ENCODE measurements around the gene TEX22.

DNA sequence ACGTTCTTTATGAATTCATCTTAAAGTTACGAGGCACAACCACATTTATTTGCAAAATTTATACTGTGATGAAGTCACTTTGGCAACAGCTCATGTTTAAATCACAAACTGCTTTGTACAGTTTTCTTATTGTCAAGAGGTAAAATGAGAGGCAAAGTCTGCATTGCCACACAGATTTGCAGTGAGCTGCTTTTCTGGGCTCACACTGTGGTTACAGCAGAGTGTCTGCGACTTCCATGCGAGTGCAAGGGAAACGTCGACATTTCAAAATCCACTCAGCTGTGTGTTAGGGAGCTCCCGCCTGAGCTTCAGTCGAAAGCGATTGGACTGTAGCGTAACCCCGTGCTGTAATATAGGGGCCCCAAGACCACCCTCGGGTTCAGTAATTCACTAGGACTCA is 34.3 kb downstream of the TEX22 start:
- TF ChIP-seq, protein P1, sequence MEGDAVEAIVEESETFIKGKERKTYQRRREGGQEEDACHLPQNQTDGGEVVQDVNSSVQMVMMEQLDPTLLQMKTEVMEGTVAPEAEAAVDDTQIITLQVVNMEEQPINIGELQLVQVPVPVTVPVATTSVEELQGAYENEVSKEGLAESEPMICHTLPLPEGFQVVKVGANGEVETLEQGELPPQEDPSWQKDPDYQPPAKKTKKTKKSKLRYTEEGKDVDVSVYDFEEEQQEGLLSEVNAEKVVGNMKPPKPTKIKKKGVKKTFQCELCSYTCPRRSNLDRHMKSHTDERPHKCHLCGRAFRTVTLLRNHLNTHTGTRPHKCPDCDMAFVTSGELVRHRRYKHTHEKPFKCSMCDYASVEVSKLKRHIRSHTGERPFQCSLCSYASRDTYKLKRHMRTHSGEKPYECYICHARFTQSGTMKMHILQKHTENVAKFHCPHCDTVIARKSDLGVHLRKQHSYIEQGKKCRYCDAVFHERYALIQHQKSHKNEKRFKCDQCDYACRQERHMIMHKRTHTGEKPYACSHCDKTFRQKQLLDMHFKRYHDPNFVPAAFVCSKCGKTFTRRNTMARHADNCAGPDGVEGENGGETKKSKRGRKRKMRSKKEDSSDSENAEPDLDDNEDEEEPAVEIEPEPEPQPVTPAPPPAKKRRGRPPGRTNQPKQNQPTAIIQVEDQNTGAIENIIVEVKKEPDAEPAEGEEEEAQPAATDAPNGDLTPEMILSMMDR (IDR thresholded peaks at IDR 0.05) = no peak
- no peak for TF ChIP-seq POLR2A (IDR thresholded peaks at IDR 0.05)

Data from esophagus squamous epithelium (tissue), 4 donors.